ENCODE data around the gene POLG2. TPM values are rescaled to one million over a fixed set of nuclear protein-coding genes. Genes with fewer than 3 reads are reported as not detected.
"Not testable (repeated sequence)": the region's sequence is repeated elsewhere in the genome, so short reads cannot be mapped to it uniquely, and the experiment has no call there.

POLG2 gene
- total RNA-seq, 1 experiment from 2014 or later = 42.7 TPM

GRCh38 chr17:64496348-64496785 lies 487 bp downstream of the POLG2 start (continued):
- TF ChIP-seq IRF2 (CRISPR knock-in tag; IDR thresholded peaks at IDR 0.05; ENCODE audit: borderline replicate concordance, low read depth) (no peak), ETV6 (CRISPR knock-in tag; IDR thresholded peaks at IDR 0.05) (no peak), ZNF671 (CRISPR knock-in tag; IDR thresholded peaks at IDR 0.05) (no peak)

- peaks cover 52% of the 10 kb centered on the region for H3K36me3 Mint-ChIP-seq
- not testable (repeated sequence) for DNase-seq (ENCODE audit: low spot score); H3K27me3 Mint-ChIP-seq (ENCODE audit: low read depth); ATAC-seq; H3K27ac Mint-ChIP-seq
- ChIA-PET POLR2A (interaction anchor here (2.7 kb wide), 1 partner anchor 11 kb away, joined by 53 read pairs; the partner anchor contains the start of genes CEP95 and DDX5), CTCF (interaction anchor here (2.7 kb wide), 1 partner anchor 75 kb away, joined by 32 read pairs; no protein-coding TSS in a partner anchor)
- peaks cover 10% of the 10 kb centered on the region for H3K9me3 Mint-ChIP-seq
- peaks cover 40% of the 10 kb centered on the region for H3K4me1 Mint-ChIP-seq
- H3K4me3 Mint-ChIP-seq = peak overlapping the region; percentile 100
Observed at GRCh38 chr17:64495300-64495699, 1.6 kb downstream of the POLG2 start.

- Mint-ChIP-seq H3K36me3 (peaks cover 50% of the 10 kb centered on the region), H3K4me3 (peak overlapping the region; percentile 60; the same call in 1 of the 2 replicates)
- CTCF ChIA-PET = interaction anchor here (5.0 kb wide), 1 partner anchor 73 kb away, joined by 97 read pairs; no protein-coding TSS in a partner anchor
Observed at GRCh38 chr17:64494121-64494520, 2.7 kb downstream of the POLG2 start.

More at GRCh38 chr17:64494121-64494520, 2.7 kb downstream of the POLG2 start:
- no peak for TF ChIP-seq PRDM15 (CRISPR knock-in tag; IDR thresholded peaks at IDR 0.05)
- no peak for TF ChIP-seq ZBTB21 (CRISPR knock-in tag; IDR thresholded peaks at IDR 0.05; ENCODE audit: borderline replicate concordance)
- TF ChIP-seq CBFB (CRISPR knock-in tag; IDR thresholded peaks at IDR 0.05; ENCODE audit: low read depth) = no peak
- TF ChIP-seq MYBL2 (CRISPR knock-in tag; IDR thresholded peaks at IDR 0.05) = no peak
- TF ChIP-seq, protein P1, sequence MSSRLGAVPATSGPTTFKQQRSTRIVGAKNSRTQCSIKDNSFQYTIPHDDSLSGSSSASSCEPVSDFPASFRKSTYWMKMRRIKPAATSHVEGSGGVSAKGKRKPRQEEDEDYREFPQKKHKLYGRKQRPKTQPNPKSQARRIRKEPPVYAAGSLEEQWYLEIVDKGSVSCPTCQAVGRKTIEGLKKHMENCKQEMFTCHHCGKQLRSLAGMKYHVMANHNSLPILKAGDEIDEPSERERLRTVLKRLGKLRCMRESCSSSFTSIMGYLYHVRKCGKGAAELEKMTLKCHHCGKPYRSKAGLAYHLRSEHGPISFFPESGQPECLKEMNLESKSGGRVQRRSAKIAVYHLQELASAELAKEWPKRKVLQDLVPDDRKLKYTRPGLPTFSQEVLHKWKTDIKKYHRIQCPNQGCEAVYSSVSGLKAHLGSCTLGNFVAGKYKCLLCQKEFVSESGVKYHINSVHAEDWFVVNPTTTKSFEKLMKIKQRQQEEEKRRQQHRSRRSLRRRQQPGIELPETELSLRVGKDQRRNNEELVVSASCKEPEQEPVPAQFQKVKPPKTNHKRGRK (CRISPR knock-in tag; IDR thresholded peaks at IDR 0.05; ENCODE audit: borderline replicate concordance) = no peak
- TF ChIP-seq EMX1 (CRISPR knock-in tag; IDR thresholded peaks at IDR 0.05) = no peak
- TF ChIP-seq, protein P2, sequence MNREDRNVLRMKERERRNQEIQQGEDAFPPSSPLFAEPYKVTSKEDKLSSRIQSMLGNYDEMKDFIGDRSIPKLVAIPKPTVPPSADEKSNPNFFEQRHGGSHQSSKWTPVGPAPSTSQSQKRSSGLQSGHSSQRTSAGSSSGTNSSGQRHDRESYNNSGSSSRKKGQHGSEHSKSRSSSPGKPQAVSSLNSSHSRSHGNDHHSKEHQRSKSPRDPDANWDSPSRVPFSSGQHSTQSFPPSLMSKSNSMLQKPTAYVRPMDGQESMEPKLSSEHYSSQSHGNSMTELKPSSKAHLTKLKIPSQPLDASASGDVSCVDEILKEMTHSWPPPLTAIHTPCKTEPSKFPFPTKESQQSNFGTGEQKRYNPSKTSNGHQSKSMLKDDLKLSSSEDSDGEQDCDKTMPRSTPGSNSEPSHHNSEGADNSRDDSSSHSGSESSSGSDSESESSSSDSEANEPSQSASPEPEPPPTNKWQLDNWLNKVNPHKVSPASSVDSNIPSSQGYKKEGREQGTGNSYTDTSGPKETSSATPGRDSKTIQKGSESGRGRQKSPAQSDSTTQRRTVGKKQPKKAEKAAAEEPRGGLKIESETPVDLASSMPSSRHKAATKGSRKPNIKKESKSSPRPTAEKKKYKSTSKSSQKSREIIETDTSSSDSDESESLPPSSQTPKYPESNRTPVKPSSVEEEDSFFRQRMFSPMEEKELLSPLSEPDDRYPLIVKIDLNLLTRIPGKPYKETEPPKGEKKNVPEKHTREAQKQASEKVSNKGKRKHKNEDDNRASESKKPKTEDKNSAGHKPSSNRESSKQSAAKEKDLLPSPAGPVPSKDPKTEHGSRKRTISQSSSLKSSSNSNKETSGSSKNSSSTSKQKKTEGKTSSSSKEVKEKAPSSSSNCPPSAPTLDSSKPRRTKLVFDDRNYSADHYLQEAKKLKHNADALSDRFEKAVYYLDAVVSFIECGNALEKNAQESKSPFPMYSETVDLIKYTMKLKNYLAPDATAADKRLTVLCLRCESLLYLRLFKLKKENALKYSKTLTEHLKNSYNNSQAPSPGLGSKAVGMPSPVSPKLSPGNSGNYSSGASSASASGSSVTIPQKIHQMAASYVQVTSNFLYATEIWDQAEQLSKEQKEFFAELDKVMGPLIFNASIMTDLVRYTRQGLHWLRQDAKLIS (CRISPR knock-in tag; IDR thresholded peaks at IDR 0.05; ENCODE audit: borderline replicate concordance) = no peak
- no peak for TF ChIP-seq NFE2L1 (CRISPR knock-in tag; IDR thresholded peaks at IDR 0.05)
- TF ChIP-seq NR2C2 (CRISPR knock-in tag; IDR thresholded peaks at IDR 0.05) = no peak
- no peak for TF ChIP-seq ERG (CRISPR knock-in tag; IDR thresholded peaks at IDR 0.05)
- TF ChIP-seq ZNF232 (CRISPR knock-in tag; IDR thresholded peaks at IDR 0.05) = no peak
- TF ChIP-seq SP1 (CRISPR knock-in tag; conservative IDR thresholded peaks at IDR 0.05) = no peak
- TF ChIP-seq, protein P3, sequence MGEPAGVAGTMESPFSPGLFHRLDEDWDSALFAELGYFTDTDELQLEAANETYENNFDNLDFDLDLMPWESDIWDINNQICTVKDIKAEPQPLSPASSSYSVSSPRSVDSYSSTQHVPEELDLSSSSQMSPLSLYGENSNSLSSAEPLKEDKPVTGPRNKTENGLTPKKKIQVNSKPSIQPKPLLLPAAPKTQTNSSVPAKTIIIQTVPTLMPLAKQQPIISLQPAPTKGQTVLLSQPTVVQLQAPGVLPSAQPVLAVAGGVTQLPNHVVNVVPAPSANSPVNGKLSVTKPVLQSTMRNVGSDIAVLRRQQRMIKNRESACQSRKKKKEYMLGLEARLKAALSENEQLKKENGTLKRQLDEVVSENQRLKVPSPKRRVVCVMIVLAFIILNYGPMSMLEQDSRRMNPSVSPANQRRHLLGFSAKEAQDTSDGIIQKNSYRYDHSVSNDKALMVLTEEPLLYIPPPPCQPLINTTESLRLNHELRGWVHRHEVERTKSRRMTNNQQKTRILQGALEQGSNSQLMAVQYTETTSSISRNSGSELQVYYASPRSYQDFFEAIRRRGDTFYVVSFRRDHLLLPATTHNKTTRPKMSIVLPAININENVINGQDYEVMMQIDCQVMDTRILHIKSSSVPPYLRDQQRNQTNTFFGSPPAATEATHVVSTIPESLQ (CRISPR knock-in tag; IDR thresholded peaks at IDR 0.05) = no peak
- no peak for TF ChIP-seq ZNF121 (CRISPR knock-in tag; IDR thresholded peaks at IDR 0.05)
- no peak for TF ChIP-seq HMGA2 (CRISPR knock-in tag; IDR thresholded peaks at IDR 0.05)
- peaks cover 32% of the 10 kb centered on the region for H3K4me1 Mint-ChIP-seq
- ATAC-seq = no peak
- peaks cover 10% of the 10 kb centered on the region for H3K9me3 Mint-ChIP-seq
- POLR2A ChIA-PET = interaction anchor here (1.2 kb wide), 1 partner anchor 11 kb away, joined by 5 read pairs; no protein-coding TSS in a partner anchor
- DNase-seq (ENCODE audit: low spot score) = no peak
- no peaks in the 10 kb centered on the region for H3K27me3 Mint-ChIP-seq (ENCODE audit: low read depth)
- H3K27ac Mint-ChIP-seq = peak overlapping the region; percentile 50; the same call in 1 of the 2 replicates
